ENCODE data around the gene ITGA6.

- TF ChIP-seq CTCF (tag by site-specific recombination; IDR thresholded peaks at IDR 0.05) (no peak), ZNF792 (tag by site-specific recombination; IDR thresholded peaks at IDR 0.05) (no peak)
Measured at GRCh38 chr2:172447811-172448493, 20.6 kb downstream of the ITGA6 start.

All from HEK293 (cell line).